Astrocyte of the cerebellum (primary cell): Measurements from ENCODE around the gene NOX5.

Experiments
- DNase-seq: peaks from one replicate; pipeline ENCODE4 v3.0.0-alpha.2; 2011; ENCODE audit warnings: low read depth
- H3K4me3 ChIP-seq: 2 replicates; pipeline ENCODE4 v1.5.1; 2011; ENCODE audit warnings: mild to moderate bottlenecking, low read depth, low read length, moderate library complexity
- CTCF ChIP-seq: IDR thresholded peaks from 2 replicates; pipeline ENCODE4 v1.5.1; 2012; ENCODE audit warnings: low read length, low read depth, moderate library complexity, mild to moderate bottlenecking; ENCODE audit errors: missing control alignments
- in situ Hi-C: cut with HindIII; loops from 2 replicates; pipeline ENCODE4 v1.10.0; 2017; ENCODE audit warnings: low sequenced_read_pairs

Gene NOX5

DNA sequence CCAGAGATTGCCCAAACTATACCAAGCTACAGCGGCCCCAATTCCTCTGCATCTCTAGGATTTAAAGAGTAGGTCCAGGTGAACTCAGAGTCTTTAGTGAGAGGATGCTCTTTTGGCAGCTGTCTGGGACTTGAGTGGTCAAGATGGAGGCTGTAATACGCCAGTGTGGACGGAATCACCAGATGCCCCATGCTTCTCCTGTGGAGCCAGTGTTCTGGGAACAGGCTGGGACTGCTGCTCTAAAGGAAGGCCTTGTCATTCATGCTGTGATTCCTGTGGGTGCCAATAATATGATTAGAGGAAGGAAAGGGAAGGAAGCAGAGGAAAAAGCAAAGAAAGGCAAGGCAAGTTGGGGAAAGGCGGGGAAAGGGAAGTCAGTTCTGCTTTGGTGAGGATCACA, 17.4 kb upstream of the NOX5 start:
- no peak for DNase-seq
- TF ChIP-seq CTCF: no peak
- H3K4me3 ChIP-seq: no peak overlapping the region
- in situ Hi-C loops: no loop called here

GRCh38 chr15:68997930-68998777, 16.3 kb upstream of the NOX5 start:
- no peak for DNase-seq
- no peak overlapping the region for H3K4me3 ChIP-seq
- TF ChIP-seq CTCF: no peak
- in situ Hi-C loops: no loop called here

- DNase-seq: no peak
- TF ChIP-seq CTCF: no peak
- H3K4me3 ChIP-seq: no peak overlapping the region
- in situ Hi-C loops: no loop called here
Observed at GRCh38 chr15:68999091-68999490, 15.4 kb upstream of the NOX5 start.

DNA sequence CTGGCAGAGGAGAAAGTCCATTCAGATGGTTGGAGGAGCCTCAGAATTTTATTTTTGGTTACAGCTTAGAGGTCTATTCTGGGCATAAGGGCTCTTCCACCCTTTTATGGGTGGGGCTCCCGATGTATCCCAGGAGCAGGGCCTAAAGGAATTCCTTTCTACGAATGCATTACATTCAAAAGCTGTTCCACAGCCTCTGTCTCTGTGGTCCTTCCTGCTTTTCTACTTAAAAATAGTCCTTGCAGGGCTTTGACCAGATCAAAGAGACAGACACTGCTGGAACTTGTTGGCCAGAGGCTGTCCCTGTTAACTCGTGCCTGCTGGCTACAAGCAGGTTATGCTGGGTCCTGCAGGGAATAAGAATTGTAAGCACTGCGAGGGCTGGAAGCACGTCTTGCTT, 14.4 kb upstream of the NOX5 start:
- DNase-seq: no peak
- no peak for TF ChIP-seq CTCF
- in situ Hi-C loops: no loop called here
- H3K4me3 ChIP-seq: no peak overlapping the region

DNA sequence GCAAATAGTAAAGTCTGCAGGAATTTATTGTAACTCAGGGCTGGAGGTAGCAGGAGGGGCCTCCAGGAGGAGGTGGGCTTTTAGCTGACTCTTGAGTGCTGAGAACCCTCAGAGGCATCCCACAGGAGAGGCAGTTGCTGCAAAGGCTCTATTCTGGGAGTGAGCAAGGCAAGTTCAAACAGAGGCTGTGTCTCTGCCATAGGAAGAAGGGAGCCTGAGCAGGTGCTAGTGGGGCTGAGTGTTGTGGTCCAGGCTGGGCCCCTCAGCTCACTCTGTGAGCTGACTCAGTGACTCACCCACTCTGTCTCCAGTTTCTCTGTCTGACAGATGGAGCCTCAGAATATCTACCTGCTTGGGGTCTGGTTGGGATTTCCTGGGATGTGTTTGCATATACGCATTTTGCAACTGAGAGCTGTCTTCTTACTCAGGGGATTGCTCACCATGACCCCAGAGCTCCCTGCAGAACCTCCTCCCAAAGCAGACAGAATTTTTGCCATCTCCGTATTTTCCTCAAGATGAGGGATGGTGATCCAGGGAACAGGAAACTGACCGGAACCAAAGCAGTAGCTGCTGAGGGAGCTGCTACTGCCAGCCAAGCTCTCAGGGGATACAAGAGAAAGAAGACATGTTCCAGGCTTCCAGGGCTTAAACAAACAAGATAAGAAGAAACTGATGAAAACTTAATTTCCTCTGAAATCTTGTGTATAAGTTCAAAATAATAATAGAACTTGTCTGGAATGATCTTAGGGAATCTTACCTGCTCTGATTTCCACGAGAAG, 13.6 kb upstream of the NOX5 start:
- no peak for TF ChIP-seq CTCF
- H3K4me3 ChIP-seq: no peak overlapping the region
- no peak for DNase-seq
- in situ Hi-C loops: no loop called here

DNA sequence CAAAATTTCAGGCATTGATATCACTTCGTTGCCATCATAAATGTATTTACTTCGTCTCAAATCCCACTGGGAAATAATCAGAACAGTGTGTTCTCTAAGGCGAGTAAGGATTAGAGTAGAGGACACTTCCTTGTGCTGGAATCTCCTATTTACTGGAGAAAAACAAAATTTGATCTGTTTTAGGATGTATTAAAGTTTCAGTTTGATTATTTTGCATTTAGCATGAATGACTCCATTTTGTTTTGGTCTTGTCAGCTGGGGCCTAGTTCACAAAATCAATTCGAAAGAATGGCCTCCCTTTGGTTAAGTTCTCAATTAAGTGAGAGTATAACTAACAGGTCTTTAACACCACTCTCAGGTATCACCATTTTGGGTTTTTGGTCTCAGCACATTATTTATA, 11.7 kb upstream of the NOX5 start:
- in situ Hi-C loops: no loop called here
- no peak for TF ChIP-seq CTCF
- DNase-seq: no peak
- no peak overlapping the region for H3K4me3 ChIP-seq
